OCI-LY3 (cell line): ENCODE measurements around the gene CCL1.

Experiments used
- CTCF ChIP-seq: fragments of 200-600, 300-600 bp; sonication (generic); IDR thresholded peaks from 2 replicates; pipeline ENCODE4 v1.5.1; 2014; ENCODE audit warnings: antibody characterized with exemption, low read length, low read depth
- EZH2phosphoT487 ChIP-seq: fragments of 200-600 bp; shearing (Covaris generic); IDR thresholded peaks from 2 replicates; pipeline ENCODE4 v1.6.1; 2018; ENCODE audit warnings: antibody characterized with exemption, mixed run types, low read depth

- TF ChIP-seq CTCF, result no peak
- no peak for TF ChIP-seq EZH2phosphoT487
Measured at GRCh38 chr17:34379868-34380267, 16.8 kb upstream of the CCL1 start.
